AG09309 (cell line): ENCODE results near the gene NUTM1.

Experiments used
- DNase-seq: peaks from one replicate; pipeline ENCODE4 v3.0.0-alpha.2; 2010; ENCODE audit warnings: low read depth
- H3K4me3 ChIP-seq: 2 replicates; pipeline ENCODE4 v1.5.1; 2011; ENCODE audit warnings: mild to moderate bottlenecking, low read depth, low read length, moderate library complexity; ENCODE audit not compliant: control insufficient read depth
- TF ChIP-seq, protein P1 (sequence below): IDR thresholded peaks from 2 replicates; pipeline ENCODE4 v1.5.1; 2011; ENCODE audit warnings: mild to moderate bottlenecking, low read depth, low read length, inconsistent platforms; ENCODE audit not compliant: insufficient read depth, control insufficient read depth; ENCODE audit errors: missing control alignments

Gene NUTM1

DNA sequence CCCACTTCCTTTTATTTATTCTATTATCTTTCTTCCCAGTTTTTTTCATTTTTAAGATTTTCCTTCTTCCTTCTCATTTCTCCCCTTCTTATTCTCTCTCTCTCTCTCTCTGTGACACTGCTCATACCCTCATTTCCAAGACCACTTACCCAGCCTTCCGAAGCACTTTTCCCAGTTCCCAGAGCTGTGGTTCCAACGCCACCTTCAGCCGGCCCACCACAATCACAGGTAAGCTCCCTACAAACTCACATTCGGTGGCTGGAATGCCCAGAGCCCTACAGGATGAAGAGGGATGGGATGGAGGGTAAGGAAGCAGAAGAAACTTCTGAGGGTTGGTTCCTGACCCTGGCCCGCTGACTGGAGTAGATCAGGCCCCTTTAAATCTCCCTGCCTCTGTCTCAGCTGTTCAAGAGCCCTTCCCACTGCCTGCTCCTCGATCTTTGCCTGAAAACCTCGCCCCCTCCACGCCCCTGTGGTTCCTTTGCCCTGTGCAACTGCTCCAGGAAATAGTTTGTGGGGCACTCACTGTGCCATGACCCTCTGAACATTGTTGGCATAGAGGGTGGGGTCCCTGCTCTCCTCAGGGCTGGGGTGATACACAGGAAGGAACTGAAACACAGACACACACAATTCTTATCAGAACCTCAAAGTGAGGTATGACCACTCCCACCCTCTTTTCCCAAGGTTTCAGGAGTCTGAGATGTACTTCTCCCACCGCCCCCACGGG, 19.1 kb downstream of the NUTM1 start:
- TF ChIP-seq, protein P1, sequence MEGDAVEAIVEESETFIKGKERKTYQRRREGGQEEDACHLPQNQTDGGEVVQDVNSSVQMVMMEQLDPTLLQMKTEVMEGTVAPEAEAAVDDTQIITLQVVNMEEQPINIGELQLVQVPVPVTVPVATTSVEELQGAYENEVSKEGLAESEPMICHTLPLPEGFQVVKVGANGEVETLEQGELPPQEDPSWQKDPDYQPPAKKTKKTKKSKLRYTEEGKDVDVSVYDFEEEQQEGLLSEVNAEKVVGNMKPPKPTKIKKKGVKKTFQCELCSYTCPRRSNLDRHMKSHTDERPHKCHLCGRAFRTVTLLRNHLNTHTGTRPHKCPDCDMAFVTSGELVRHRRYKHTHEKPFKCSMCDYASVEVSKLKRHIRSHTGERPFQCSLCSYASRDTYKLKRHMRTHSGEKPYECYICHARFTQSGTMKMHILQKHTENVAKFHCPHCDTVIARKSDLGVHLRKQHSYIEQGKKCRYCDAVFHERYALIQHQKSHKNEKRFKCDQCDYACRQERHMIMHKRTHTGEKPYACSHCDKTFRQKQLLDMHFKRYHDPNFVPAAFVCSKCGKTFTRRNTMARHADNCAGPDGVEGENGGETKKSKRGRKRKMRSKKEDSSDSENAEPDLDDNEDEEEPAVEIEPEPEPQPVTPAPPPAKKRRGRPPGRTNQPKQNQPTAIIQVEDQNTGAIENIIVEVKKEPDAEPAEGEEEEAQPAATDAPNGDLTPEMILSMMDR: no peak
- no peak overlapping the region for H3K4me3 ChIP-seq
- no peak for DNase-seq

DNA sequence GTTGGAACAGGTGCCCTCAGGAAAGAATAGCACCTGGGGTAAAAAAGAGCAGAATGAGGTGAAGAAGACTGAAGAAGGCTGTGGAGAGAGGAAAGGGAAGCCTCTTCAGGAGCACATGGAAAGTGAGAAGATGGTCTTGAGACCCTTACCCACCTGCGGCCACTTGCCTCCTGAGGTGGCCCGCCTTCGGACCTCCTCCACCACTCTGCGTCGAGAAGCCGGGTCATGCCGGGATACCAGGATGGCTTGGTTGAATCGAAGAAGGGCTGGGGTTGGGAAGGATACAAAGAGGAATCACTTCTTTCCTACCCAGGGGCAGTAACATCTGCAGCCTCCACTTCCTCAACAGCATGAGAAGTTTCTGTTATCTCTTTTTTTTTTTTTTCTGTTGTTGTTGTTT, 20.9 kb downstream of the NUTM1 start:
- TF ChIP-seq, protein P1: no peak
- H3K4me3 ChIP-seq: no peak overlapping the region
- DNase-seq: no peak

DNA sequence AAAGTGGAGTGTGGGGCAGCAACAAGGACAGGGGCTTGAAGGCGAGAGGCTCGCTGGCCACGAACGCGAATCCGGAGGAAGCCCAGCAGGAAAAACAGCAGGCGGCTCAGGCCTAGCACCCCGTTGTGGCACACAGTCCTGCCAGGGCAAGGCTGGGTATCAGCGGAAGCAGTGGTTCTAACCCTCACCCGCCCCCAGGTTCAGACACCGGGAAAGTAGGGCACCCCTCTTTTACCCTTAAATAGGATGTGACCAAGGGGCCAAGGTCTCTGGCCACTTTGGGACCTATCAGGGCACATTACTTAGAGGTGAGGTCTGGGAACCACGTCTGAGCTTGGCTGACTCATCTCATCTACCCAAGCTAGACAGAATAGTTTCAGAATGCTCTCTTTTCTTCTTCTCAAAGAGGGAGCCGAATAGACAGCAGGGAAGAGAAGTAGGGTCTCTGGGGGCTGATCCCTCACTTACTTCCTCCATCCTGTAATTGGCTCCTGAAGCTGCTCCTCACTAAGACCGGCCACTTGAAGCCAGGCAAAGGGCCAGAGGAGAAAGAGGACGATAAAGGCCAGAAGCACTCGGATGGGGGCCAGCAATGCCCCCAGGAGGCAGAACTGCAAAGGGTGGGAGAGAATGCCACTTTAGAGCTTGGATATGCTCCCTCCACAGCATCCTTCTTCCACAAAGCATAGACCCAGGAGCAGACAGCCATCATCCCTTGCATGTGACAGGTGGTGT, 22.1 kb downstream of the NUTM1 start:
- peak overlapping the region; percentile 87; the same call in 1 of the 2 replicates for H3K4me3 ChIP-seq
- TF ChIP-seq, protein P1: no peak
- no peak for DNase-seq

DNA sequence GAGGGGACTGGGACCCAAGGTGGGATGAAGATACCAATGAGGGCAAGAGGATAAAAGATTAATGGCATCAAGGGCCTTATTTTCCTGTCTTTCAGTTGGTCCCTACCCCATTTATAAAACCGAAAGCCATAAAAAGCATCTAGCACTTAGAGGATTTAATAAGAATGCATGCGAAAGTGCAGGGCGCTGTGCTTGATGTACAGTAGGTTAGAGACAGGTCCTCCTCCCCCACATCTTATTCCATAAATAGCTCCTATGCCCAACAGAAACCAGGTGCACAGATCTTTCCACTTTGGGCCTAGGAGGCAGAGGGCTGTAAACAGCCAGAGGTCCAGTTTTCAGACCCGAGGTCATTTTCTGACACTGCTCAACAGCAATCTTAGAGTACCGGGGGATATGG, 22.7 kb downstream of the NUTM1 start:
- H3K4me3 ChIP-seq: peak overlapping the region; percentile 87
- TF ChIP-seq, protein P1: no peak
- no peak for DNase-seq

DNA sequence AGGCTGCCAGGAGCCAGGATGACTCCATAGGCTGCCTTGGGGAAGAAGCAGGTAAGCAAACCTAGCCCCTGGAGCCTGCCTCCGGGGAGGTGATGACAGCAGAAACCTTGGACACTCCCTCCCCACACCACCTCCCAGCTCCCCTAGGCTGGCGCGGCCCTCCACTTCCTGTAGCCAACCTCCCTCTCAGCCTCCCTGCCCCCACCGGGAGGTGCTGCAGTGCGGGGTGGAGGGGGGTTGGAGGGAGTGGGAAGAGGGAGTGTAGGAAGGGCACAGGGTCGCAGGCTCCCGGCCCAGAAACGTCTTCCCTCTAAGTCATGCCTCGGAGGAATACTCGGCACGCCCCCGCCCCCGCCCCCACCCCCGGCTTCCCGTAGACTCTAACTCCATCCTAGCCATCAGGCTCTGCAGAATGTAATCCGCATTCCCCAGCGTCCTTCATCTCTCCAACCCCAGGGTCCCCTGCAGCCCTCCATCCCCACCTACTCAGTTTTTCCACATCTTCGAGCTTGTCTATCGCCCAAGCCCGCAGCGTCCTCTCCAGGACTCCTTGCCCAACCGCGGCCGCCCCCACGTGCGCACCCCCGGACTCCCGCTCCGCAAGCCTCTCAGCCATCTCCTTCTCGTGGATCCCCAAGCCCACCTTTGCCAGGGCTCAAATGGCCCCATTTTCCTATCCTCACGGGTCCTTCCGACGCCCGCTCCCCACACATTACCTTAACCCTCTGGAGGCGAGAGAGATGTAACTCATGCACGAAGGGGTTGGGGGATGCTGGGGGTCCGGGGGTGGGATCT, 23.4 kb downstream of the NUTM1 start:
- DNase-seq: no peak
- peak overlapping the region; percentile 87 for H3K4me3 ChIP-seq

More for the DNA sequence above, 23.4 kb downstream of the NUTM1 start:
- TF ChIP-seq, protein P1: no peak
